Kasumi-1 (cell line): ENCODE measurements around the gene MYO1F.
"Not testable (repeated sequence)": the region's sequence is repeated elsewhere in the genome, so short reads cannot be mapped to it uniquely, and the experiment has no call there.

Source experiments
- DNase-seq, 2 experiments: peaks; one replicate each; lab custom pipeline; 2025; lab: John Stamatoyannopoulos, UW

MYO1F gene

GRCh38 chr19:8564866-8565265 is 12.4 kb downstream of the MYO1F start:
- DNase-seq: not testable (repeated sequence)

GRCh38 chr19:8561075-8561764 is 16.0 kb downstream of the MYO1F start:
- no peak for DNase-seq

- DNase-seq: no peak
These were observed 18.9 kb downstream of the MYO1F start for GRCh38 chr19:8558325-8558724.

GRCh38 chr19:8557642-8558238 is 19.5 kb downstream of the MYO1F start:
- DNase-seq: no peak

GRCh38 chr19:8553729-8554128 is 23.5 kb downstream of the MYO1F start:
- DNase-seq: not testable (repeated sequence)

GRCh38 chr19:8552810-8553209 is 24.4 kb downstream of the MYO1F start:
- peak; percentile 15 to 16 for DNase-seq

- no peak for DNase-seq
These were observed 27.2 kb downstream of the MYO1F start for GRCh38 chr19:8550070-8550469.

- no peak for DNase-seq
These were observed 31.5 kb downstream of the MYO1F start for GRCh38 chr19:8545743-8546142.

- DNase-seq: no peak
These were observed 33.1 kb downstream of the MYO1F start for GRCh38 chr19:8544168-8544567.

- no peak for DNase-seq
These were observed 37.6 kb downstream of the MYO1F start for GRCh38 chr19:8539621-8540149.

GRCh38 chr19:8537099-8537498 is 40.1 kb downstream of the MYO1F start:
- DNase-seq: no peak

- DNase-seq: no peak
These were observed 41.0 kb downstream of the MYO1F start for GRCh38 chr19:8536282-8536681.

- DNase-seq: no peak
These were observed 45.0 kb downstream of the MYO1F start for GRCh38 chr19:8532225-8532624.

GRCh38 chr19:8531470-8531869 is 45.8 kb downstream of the MYO1F start:
- DNase-seq: no peak

GRCh38 chr19:8530061-8530679 is 47.1 kb downstream of the MYO1F start:
- no peak for DNase-seq

GRCh38 chr19:8529369-8530006 is 47.8 kb downstream of the MYO1F start:
- no peak for DNase-seq

GRCh38 chr19:8528500-8528899 is 48.7 kb downstream of the MYO1F start:
- peak in 1 of 2 experiments; percentile 8 for DNase-seq

GRCh38 chr19:8526345-8527091 is 50.7 kb downstream of the MYO1F start:
- no peak for DNase-seq

- no peak for DNase-seq
These were observed 51.9 kb downstream of the MYO1F start for GRCh38 chr19:8525401-8525684.

GRCh38 chr19:8519388-8519787 is 57.9 kb downstream of the MYO1F start:
- no peak for DNase-seq

GRCh38 chr19:8518536-8518935 is 58.7 kb downstream of the MYO1F start:
- no peak for DNase-seq
